Tibial artery (tissue), 4 donors: Measurements from ENCODE around the gene INO80E.

ENCODE experiments used
- DNase-seq, 2 donors: peaks; one replicate each; pipeline ENCODE4 v3.0.0-alpha.2; 2019
- H3K27ac ChIP-seq, 2 donors: fragments of 200-600 bp; sonication (generic) in 1 of 2; 1 replicate in 1 of 2; 2 replicates in 1 of 2; pipeline ENCODE4 v1.5.1; 2018 to 2019; ENCODE audit warnings: mild to moderate bottlenecking in 1 of 2
- H3K27me3 ChIP-seq, 2 donors: fragments of 200-600 bp; sonication (generic) in 1 of 2; one replicate each; pipeline versions ENCODE4 v1.5.1 to v1.6.0; 2016 to 2019
- H3K36me3 ChIP-seq, 3 donors: fragments of 200-600 bp; sonication (generic) in 2 of 3; one replicate each; pipeline ENCODE4 v1.5.1; 2016 to 2019; ENCODE audit warnings: mild to moderate bottlenecking in 2 of 3
- H3K4me1 ChIP-seq, 4 donors: fragments of 200-600 bp; sonication (generic) in 2 of 4; 1 replicate in 3 of 4; 2 replicates in 1 of 4; pipeline ENCODE4 v1.5.1; 2016 to 2019
- H3K4me3 ChIP-seq, 2 donors: fragments of 200-600 bp; sonication (generic) in 1 of 2; 1 replicate in 1 of 2; 2 replicates in 1 of 2; pipeline ENCODE4 v1.5.1; 2018 to 2019; ENCODE audit warnings: mild to moderate bottlenecking in 2 of 2
- H3K9me3 ChIP-seq, 3 donors: fragments of 200-600 bp; sonication (generic) in 1 of 3; one replicate each; pipeline ENCODE4 v1.5.1; 2016 to 2019
- CTCF ChIP-seq, 2 experiments: fragments of 200-600 bp in 1 of 2; fragments of 450-650 bp in 1 of 2; IDR thresholded peaks; one replicate each; pipeline ENCODE4 v1.5.1; 2017 to 2019; ENCODE audit warnings: antibody characterized with exemption in 2 of 2, mild to moderate bottlenecking in 1 of 2, moderate library complexity in 1 of 2
- intact Hi-C: fragments of 100-400 bp; cut with DNase I; formaldehyde crosslinking; loops from one replicate; pipeline ENCODE4 v1.15.0; 2023; ENCODE audit warnings: low total_unique reads

The INO80E gene

GRCh38 chr16:30018731-30019158 lies 22.7 kb downstream of the INO80E start:
- Histone ChIP-seq H3K36me3 (no peaks in the 10 kb centered on the region), H3K9me3 (no peaks in the 10 kb centered on the region), H3K27ac (no peak overlapping the region), H3K4me1 (peaks cover 0 to 11% (median 9%) of the 10 kb centered on the region in 4 donors), H3K4me3 (no peak overlapping the region), H3K27me3 (peaks cover 0 to 16% of the 10 kb centered on the region in 2 donors)
- TF ChIP-seq CTCF (IDR thresholded peaks at IDR 0.05): no peak
- intact Hi-C loops: no loop called here
- no peak for DNase-seq

GRCh38 chr16:30022887-30023286 lies 26.8 kb downstream of the INO80E start, which contains the start of gene C16orf92:
C16orf92 (plus strand) TSS chr16:30023198; CDS start chr16:30023341, 143 bp downstream.
- Histone ChIP-seq H3K27me3 (peaks cover 0 to 55% of the 10 kb centered on the region in 2 donors), H3K4me1 (peaks cover 0 to 11% (median 9%) of the 10 kb centered on the region in 4 donors), H3K4me3 (no peak within 1 kb of the TSS), H3K9me3 (no peaks in the 10 kb centered on the region), H3K36me3 (no peaks in the 10 kb centered on the region), H3K27ac (no peak within 1 kb of the TSS)
- TF ChIP-seq CTCF (IDR thresholded peaks at IDR 0.05): no peak
- intact Hi-C loops: loop anchor here (5.0 kb wide), 1 partner anchor 326 kb away; no protein-coding TSS in a partner anchor
- DNase-seq: no peak

GRCh38 chr16:30023586-30023985 lies 27.5 kb downstream of the INO80E start:
- no peak for TF ChIP-seq CTCF (IDR thresholded peaks at IDR 0.05)
- Histone ChIP-seq H3K4me1 (peaks cover 0 to 11% (median 9%) of the 10 kb centered on the region in 4 donors), H3K27me3 (peaks cover 0 to 62% of the 10 kb centered on the region in 2 donors), H3K9me3 (no peaks in the 10 kb centered on the region), H3K36me3 (no peaks in the 10 kb centered on the region), H3K27ac (no peak overlapping the region), H3K4me3 (no peak overlapping the region)
- intact Hi-C loops: loop anchor here (5.0 kb wide), 1 partner anchor 326 kb away; no protein-coding TSS in a partner anchor
- no peak for DNase-seq

GRCh38 chr16:30024451-30024850 lies 28.4 kb downstream of the INO80E start:
- no peak for DNase-seq
- intact Hi-C loops: loop anchor here (5.0 kb wide), 1 partner anchor 327 kb away; no protein-coding TSS in a partner anchor
- TF ChIP-seq CTCF (IDR thresholded peaks at IDR 0.05): no peak
- no peaks in the 10 kb centered on the region for H3K9me3 ChIP-seq
- H3K4me3 ChIP-seq: no peak overlapping the region
- peaks cover 0 to 11% (median 9%) of the 10 kb centered on the region in 4 donors for H3K4me1 ChIP-seq
- H3K27me3 ChIP-seq: peaks cover 0 to 71% of the 10 kb centered on the region in 2 donors
- H3K27ac ChIP-seq: no peak overlapping the region
- no peaks in the 10 kb centered on the region for H3K36me3 ChIP-seq

- H3K9me3 ChIP-seq: no peaks in the 10 kb centered on the region
- intact Hi-C loops: no loop called here
These were observed 29.1 kb downstream of the INO80E start for GRCh38 chr16:30025156-30025555.

More at GRCh38 chr16:30025156-30025555, 29.1 kb downstream of the INO80E start:
- no peaks in the 10 kb centered on the region for H3K36me3 ChIP-seq
- no peak overlapping the region for H3K4me3 ChIP-seq
- H3K4me1 ChIP-seq: peaks cover 0 to 11% (median 9%) of the 10 kb centered on the region in 4 donors
- DNase-seq: no peak
- no peak overlapping the region for H3K27ac ChIP-seq
- TF ChIP-seq CTCF (IDR thresholded peaks at IDR 0.05): no peak
- H3K27me3 ChIP-seq: peaks cover 0 to 78% of the 10 kb centered on the region in 2 donors
